Duodenal mucosa (tissue), 2 donors: Measurements from ENCODE around the gene FRS2.

Experiments
- H3K27ac ChIP-seq: one replicate; pipeline ENCODE4 v1.7.0; 2013; ENCODE audit warnings: low read depth, low read length
- H3K27me3 ChIP-seq, 2 donors: one replicate each; pipeline ENCODE4 v1.7.0; 2013; ENCODE audit warnings: low read length in 2 of 2, control low read depth in 1 of 2; ENCODE audit not compliant: insufficient read depth in 2 of 2, control insufficient read depth in 1 of 2
- H3K36me3 ChIP-seq, 2 donors: one replicate each; pipeline ENCODE4 v1.7.0; 2013; ENCODE audit warnings: low read length in 2 of 2, control low read depth in 1 of 2; ENCODE audit not compliant: insufficient read depth in 2 of 2, control insufficient read depth in 1 of 2
- H3K4me1 ChIP-seq, 2 donors: one replicate each; pipeline ENCODE4 v1.7.0; 2013; ENCODE audit warnings: low read length in 2 of 2, control low read depth in 1 of 2; ENCODE audit not compliant: insufficient read depth in 2 of 2, control insufficient read depth in 1 of 2
- H3K4me3 ChIP-seq, 2 donors: one replicate each; pipeline ENCODE4 v1.7.0; 2013; ENCODE audit warnings: low read length in 2 of 2, low read depth in 1 of 2
- H3K9ac ChIP-seq, 2 donors: one replicate each; pipeline ENCODE4 v1.7.0; 2013; ENCODE audit warnings: low read length in 2 of 2, low read depth in 1 of 2
- H3K9me3 ChIP-seq, 2 donors: one replicate each; pipeline ENCODE4 v1.7.0; 2013; ENCODE audit warnings: low read length in 2 of 2, control low read depth in 1 of 2; ENCODE audit not compliant: control insufficient read depth in 1 of 2

Gene FRS2

DNA sequence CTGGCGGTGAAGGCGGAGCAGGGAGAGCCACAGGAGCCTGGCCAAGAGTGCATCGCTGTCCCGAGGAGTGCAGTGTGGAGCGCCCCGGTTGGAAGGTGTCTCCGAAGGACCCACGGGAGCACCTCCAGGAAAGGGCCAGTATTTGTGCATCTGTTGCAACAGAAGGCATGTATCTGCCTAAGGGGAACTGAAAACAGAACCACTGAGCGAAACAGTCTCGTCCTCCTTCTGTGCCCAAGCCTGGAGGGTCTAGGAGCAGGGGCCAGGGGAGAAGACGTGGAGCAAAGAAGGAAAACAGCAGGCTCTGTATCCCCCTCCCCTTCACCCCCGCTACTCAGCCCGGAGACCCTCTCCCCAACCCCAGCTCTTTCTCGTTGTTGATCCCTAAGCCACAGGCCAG, 145.8 kb downstream of the FRS2 start:
- H3K9ac ChIP-seq = no peak overlapping the region
- H3K9me3 ChIP-seq = no peaks in the 10 kb centered on the region
- H3K27me3 ChIP-seq = no peaks in the 10 kb centered on the region
- no peaks in the 10 kb centered on the region for H3K36me3 ChIP-seq
- H3K4me3 ChIP-seq = no peak overlapping the region
- H3K4me1 ChIP-seq = no peaks in the 10 kb centered on the region
- no peak overlapping the region for H3K27ac ChIP-seq

DNA sequence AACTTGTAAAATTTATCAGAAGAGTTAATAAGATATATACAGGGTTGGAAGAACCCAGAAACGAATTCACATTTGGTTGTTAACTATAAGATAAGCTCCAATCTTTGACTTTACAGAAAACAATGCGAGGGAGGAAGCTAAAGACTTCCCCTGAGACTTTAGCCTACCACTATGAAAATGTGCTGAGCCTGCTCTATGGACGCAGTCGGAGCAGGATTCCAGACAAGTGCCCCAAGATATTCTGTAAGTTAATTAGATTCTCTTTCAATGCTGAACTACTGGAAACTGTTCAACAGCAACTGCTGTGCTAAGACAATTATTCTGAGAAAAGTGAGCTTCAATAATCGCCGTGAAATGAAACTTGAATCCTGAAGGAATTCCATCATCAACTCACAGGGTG, 148.9 kb downstream of the FRS2 start:
- no peaks in the 10 kb centered on the region for H3K36me3 ChIP-seq
- no peaks in the 10 kb centered on the region for H3K9me3 ChIP-seq
- no peak overlapping the region for H3K4me3 ChIP-seq
- H3K4me1 ChIP-seq = no peaks in the 10 kb centered on the region
- no peak overlapping the region for H3K9ac ChIP-seq
- H3K27me3 ChIP-seq = no peaks in the 10 kb centered on the region
- no peak overlapping the region for H3K27ac ChIP-seq

DNA sequence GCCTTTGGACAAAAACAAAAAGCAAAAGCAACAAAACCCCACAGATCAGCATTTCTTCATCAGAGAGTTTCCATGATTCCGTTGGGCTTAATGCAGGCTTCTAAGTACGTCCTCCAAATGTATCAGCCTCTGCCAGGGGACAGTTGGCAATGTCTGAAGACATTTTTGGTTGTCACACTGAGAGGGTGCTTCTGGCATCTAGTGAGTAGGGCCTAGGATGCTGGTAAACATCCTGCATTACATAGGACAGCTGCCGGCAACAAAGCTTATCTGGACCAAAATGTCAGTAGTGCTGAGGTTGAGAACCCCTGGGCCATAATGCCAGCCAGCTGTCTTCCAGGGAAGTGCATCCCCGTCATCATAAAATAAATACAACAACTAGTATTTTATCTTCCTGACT, 149.9 kb downstream of the FRS2 start:
- H3K36me3 ChIP-seq = no peaks in the 10 kb centered on the region
- no peak overlapping the region for H3K4me3 ChIP-seq
- no peaks in the 10 kb centered on the region for H3K27me3 ChIP-seq
- H3K27ac ChIP-seq = no peak overlapping the region
- no peak overlapping the region for H3K9ac ChIP-seq
- no peaks in the 10 kb centered on the region for H3K4me1 ChIP-seq
- no peaks in the 10 kb centered on the region for H3K9me3 ChIP-seq

DNA sequence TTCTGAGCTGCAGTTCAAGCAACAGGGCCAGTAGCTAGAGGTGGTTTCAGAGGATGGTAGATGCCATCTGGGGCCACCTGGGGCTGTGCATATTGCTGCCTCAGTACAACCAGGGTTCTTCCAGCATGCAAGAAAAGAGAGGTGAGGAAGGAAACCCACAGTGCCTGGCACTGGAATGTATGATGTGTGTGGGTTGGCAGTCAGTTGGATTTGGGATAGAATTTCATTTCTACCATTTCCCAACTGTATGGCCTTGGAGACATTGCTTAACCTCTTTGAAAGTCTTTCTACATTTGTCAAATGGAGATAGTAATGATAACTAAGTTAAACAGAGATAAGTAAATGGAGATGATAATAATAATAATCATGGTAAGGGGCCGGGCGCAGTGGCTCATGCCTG, 150.7 kb downstream of the FRS2 start:
- no peak overlapping the region for H3K27ac ChIP-seq
- no peak overlapping the region for H3K4me3 ChIP-seq
- no peaks in the 10 kb centered on the region for H3K36me3 ChIP-seq
- no peaks in the 10 kb centered on the region for H3K4me1 ChIP-seq
- no peaks in the 10 kb centered on the region for H3K9me3 ChIP-seq
- H3K27me3 ChIP-seq = no peaks in the 10 kb centered on the region
- no peak overlapping the region for H3K9ac ChIP-seq

DNA sequence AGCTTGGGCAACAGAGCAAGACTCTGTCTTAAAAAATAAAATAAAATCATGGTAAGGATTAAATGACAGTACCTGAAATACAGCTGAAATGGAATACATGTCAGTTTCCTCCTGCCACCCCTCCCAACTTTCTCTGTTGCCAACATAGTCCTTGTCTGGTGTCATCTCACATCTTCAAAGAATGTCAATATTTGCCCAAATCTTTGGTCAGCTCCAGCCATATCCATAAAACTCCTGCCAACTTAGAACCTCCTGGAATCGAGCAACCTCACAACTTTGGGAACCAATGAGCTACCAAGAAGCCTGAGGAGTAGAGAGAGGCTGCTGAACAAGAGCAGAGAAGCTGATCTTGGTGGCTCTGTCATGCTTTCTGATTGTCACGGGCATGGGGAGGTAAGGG, 151.4 kb downstream of the FRS2 start:
- Histone ChIP-seq H3K4me3 (no peak overlapping the region), H3K9me3 (no peaks in the 10 kb centered on the region), H3K36me3 (no peaks in the 10 kb centered on the region), H3K27me3 (no peaks in the 10 kb centered on the region), H3K4me1 (no peaks in the 10 kb centered on the region), H3K9ac (no peak overlapping the region), H3K27ac (no peak overlapping the region)

DNA sequence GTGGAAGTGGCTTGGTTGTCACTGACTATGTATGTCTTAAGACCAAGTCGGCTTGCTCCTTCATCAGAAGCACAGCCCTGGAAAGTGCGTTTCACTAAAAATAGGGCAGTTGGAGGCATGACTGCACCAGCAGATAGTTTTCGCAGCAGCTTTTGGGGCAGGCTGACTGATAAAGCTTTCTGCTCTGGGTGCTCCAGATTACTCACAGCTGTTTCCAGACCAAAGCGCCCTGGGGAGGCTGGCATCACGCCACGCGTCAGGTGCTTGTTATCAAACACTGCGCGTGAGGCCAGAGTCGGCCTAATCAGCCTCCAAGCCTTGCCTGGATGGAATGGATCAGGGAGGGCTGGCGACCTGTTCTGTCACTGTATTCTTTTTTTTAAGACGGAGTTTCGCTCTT, 153.8 kb downstream of the FRS2 start:
- no peak overlapping the region for H3K9ac ChIP-seq
- no peaks in the 10 kb centered on the region for H3K4me1 ChIP-seq
- H3K4me3 ChIP-seq = no peak overlapping the region
- H3K9me3 ChIP-seq = no peaks in the 10 kb centered on the region
- no peaks in the 10 kb centered on the region for H3K27me3 ChIP-seq
- H3K36me3 ChIP-seq = no peaks in the 10 kb centered on the region
- no peak overlapping the region for H3K27ac ChIP-seq

DNA sequence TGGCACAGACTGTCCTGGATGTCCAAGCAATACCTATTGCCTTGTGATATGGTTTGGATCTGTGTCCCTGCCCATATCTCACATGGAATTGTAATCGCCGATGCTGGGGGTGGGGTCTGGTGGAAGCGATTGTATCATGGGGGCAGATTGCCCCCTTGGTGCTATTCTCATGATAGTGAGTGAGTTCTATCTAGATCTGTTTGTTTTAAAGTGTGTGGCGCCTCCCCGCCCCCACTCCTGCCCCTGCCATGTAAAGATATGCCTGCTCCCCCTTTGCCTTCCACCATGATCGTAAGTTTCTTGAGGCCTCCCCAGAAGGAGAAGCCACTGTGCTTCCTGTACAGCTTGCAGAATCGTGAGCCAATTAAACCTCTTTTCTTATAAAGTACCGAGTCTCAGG, 157.3 kb downstream of the FRS2 start:
- no peaks in the 10 kb centered on the region for H3K9me3 ChIP-seq
- H3K4me1 ChIP-seq = no peaks in the 10 kb centered on the region
- H3K27me3 ChIP-seq = no peaks in the 10 kb centered on the region
- H3K9ac ChIP-seq = no peak overlapping the region
- no peak overlapping the region for H3K27ac ChIP-seq
- H3K4me3 ChIP-seq = no peak overlapping the region
- H3K36me3 ChIP-seq = no peaks in the 10 kb centered on the region
